ENCODE data around the gene ACTR8. TPM values are rescaled to one million over a fixed set of nuclear protein-coding genes. Genes with fewer than 3 reads are reported as not detected.

The ACTR8 gene
- total RNA-seq, 1 donor from 2014 or later = 43.6 TPM

DNA sequence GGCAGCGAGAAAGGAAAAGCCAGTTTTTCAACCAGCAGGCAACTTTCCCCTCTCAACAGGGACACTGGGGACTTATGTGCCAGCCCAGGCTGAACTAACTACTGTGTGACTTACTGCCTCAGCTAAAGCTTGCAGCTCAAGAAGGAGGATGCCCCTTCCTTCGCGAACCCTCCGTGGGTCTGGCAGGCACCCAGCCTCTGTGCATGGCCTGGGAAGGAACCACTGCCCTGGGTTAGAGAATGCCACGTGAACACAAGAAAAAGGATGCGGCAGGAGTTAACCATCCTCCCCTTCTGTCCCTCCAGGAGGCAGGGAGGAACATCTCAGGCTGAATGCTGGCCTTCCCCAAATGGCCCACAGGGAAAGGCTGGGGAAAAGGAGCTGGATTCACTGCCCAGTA is 64.7 kb downstream of the ACTR8 start:
- no peaks in the 10 kb centered on the region for H3K79me2 ChIP-seq (ENCODE audit: insufficient read depth, low read length)
- no peak overlapping the region for H3K9ac ChIP-seq (ENCODE audit: low read length)
- H3K27ac Mint-ChIP-seq (ENCODE audit: unreplicated experiment) = no peak overlapping the region
- H3K4me3 ChIP-seq (ENCODE audit: insufficient read depth, low read depth, low read length) = no peak overlapping the region
- TF ChIP-seq, protein P1, sequence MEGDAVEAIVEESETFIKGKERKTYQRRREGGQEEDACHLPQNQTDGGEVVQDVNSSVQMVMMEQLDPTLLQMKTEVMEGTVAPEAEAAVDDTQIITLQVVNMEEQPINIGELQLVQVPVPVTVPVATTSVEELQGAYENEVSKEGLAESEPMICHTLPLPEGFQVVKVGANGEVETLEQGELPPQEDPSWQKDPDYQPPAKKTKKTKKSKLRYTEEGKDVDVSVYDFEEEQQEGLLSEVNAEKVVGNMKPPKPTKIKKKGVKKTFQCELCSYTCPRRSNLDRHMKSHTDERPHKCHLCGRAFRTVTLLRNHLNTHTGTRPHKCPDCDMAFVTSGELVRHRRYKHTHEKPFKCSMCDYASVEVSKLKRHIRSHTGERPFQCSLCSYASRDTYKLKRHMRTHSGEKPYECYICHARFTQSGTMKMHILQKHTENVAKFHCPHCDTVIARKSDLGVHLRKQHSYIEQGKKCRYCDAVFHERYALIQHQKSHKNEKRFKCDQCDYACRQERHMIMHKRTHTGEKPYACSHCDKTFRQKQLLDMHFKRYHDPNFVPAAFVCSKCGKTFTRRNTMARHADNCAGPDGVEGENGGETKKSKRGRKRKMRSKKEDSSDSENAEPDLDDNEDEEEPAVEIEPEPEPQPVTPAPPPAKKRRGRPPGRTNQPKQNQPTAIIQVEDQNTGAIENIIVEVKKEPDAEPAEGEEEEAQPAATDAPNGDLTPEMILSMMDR (IDR thresholded peaks at IDR 0.05; ENCODE audit: insufficient read depth, low read depth, low read length) = no peak
- no peak for TF ChIP-seq EZH2 (IDR thresholded peaks at IDR 0.05; ENCODE audit: insufficient read depth, low read length)
- no peak overlapping the region for H2AFZ ChIP-seq (ENCODE audit: low read depth, low read length)
- no peaks in the 10 kb centered on the region for H4K20me1 ChIP-seq (ENCODE audit: insufficient read depth, low read length)
- H3K9me3 ChIP-seq (ENCODE audit: insufficient read depth, low read depth, low read length) = no peaks in the 10 kb centered on the region
- DNase-seq (ENCODE audit: low read depth) = no peak
- no peaks in the 10 kb centered on the region for H3K36me3 ChIP-seq (ENCODE audit: insufficient read depth, low read length)
- no peaks in the 10 kb centered on the region for H3K27me3 ChIP-seq (ENCODE audit: insufficient read depth, low read length)
- no peak overlapping the region for H3K4me2 ChIP-seq (ENCODE audit: low read length)
- no peaks in the 10 kb centered on the region for H3K9me3 Mint-ChIP-seq (ENCODE audit: unreplicated experiment)
- H3K27ac ChIP-seq (ENCODE audit: low read depth, low read length) = no peak overlapping the region
- no peaks in the 10 kb centered on the region for H3K36me3 Mint-ChIP-seq (ENCODE audit: low read depth, unreplicated experiment)
- no peaks in the 10 kb centered on the region for H3K4me1 ChIP-seq (ENCODE audit: insufficient read depth, low read length)
- no peak overlapping the region for H3K4me3 Mint-ChIP-seq (ENCODE audit: unreplicated experiment)
- FAIRE-seq = no peak
- peaks cover 6% of the 10 kb centered on the region for H3K4me1 Mint-ChIP-seq (ENCODE audit: low read depth, unreplicated experiment)
- H3K27me3 Mint-ChIP-seq (ENCODE audit: low read depth, unreplicated experiment) = peaks cover 16% of the 10 kb centered on the region

Other genes with a start within 250 kb of the ACTR8 start
- 0.22 and 0.48 TPM in 2 replicates for gene CHDH, start 35.7 kb downstream of the ACTR8 start, total RNA-seq
- gene IL17RB, start 35.6 kb downstream of the ACTR8 start, total RNA-seq = 0.16 TPM in 1 of 2 replicates, not detected in the other
- 40.3 and 43.7 TPM in 2 replicates for gene SELENOK, start 9.7 kb upstream of the ACTR8 start, total RNA-seq
- gene CACNA2D3, start 240.4 kb upstream of the ACTR8 start, total RNA-seq = 0.34 and 0.70 TPM in 2 replicates